Parathyroid adenoma (tissue), 2 donors: Measurements from ENCODE around the gene ENTPD6.

Experiments used
- H2AFZ ChIP-seq: fragments of 300-600 bp; sonication (generic); one replicate; pipeline ENCODE4 v1.7.0; 2017; ENCODE audit warnings: antibody characterized with exemption, mild to moderate bottlenecking
- H3K27ac ChIP-seq: fragments of 300-600 bp; sonication (generic); one replicate; pipeline ENCODE4 v1.7.0; 2017
- H3K27me3 ChIP-seq: fragments of 300-600 bp; sonication (generic); one replicate; pipeline ENCODE4 v1.7.0; 2017; ENCODE audit warnings: low read length; ENCODE audit not compliant: control insufficient read depth, insufficient read depth
- H3K36me3 ChIP-seq: fragments of 300-600 bp; sonication (generic); one replicate; pipeline ENCODE4 v1.7.0; 2017; ENCODE audit warnings: low read length; ENCODE audit not compliant: control insufficient read depth, insufficient read depth
- H3K4me1 ChIP-seq: fragments of 300-600 bp; sonication (generic); one replicate; pipeline ENCODE4 v1.7.0; 2017; ENCODE audit warnings: control low read depth
- H3K4me2 ChIP-seq: fragments of 300-600 bp; sonication (generic); one replicate; pipeline ENCODE4 v1.7.0; 2017; ENCODE audit warnings: low read length
- H3K4me3 ChIP-seq: fragments of 300-600 bp; sonication (generic); one replicate; pipeline ENCODE4 v1.7.0; 2017; ENCODE audit warnings: low read depth, low read length
- H3K79me2 ChIP-seq: fragments of 300-600 bp; sonication (generic); one replicate; pipeline ENCODE4 v1.7.0; 2017; ENCODE audit warnings: control low read depth
- H3K9ac ChIP-seq: fragments of 300-600 bp; sonication (generic); one replicate; pipeline ENCODE4 v1.7.0; 2017; ENCODE audit warnings: mild to moderate bottlenecking
- H3K9me3 ChIP-seq: fragments of 300-600 bp; sonication (generic); one replicate; pipeline ENCODE4 v1.7.0; 2017; ENCODE audit warnings: low read length; ENCODE audit not compliant: control insufficient read depth
- TF ChIP-seq, protein P1 (sequence below): fragments of 300-600 bp; sonication (generic); IDR thresholded peaks from one replicate; pipeline ENCODE4 v1.7.0; 2017; ENCODE audit warnings: antibody characterized with exemption, mild to moderate bottlenecking
- donor health status: primary hyperparathyroidism.

Gene ENTPD6

DNA sequence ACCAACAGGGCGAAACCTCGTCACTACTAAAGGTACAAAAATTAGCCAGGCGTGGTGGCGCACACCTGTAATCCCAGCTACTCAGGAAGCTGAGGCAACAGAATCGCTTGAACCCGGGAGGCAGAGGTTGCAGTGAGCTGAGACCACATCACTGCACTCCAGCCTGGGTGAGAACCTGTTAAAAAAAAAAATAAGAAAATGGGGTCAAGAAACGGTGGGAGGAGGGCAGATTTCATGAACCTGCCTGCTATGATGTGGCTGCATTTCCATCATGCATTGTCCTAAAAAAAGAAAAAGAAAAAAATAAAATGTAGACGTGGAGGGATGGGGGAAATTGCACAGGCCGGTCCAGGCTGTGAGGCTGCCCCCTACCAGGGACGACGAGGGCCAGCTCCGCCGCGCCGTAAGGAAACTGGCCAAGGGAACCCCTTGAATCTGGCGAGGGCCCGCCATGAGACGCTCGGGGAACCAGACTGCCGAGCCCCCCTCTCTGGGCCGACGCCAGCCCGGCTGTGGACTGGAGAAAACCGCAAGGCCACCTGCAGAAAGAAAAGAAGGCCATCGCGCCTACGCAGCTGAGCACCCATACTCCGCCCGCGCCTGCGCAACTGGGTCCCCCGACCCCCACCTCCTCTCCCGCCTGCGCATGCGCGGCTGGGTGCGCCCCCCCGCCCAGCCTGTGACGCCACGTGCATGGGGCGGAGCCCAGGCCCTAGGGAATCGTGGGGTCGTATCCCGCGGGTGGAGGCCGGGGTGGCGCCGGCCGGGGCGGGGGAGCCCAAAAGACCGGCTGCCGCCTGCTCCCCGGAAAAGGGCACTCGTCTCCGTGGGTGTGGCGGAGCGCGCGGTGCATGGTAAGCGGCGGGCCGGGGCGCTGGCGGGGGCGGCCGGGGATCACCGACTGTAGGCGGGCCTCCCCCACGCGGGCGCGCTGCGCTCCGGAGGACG is at the start of gene ENTPD6:
Gene ENTPD6, plus strand, starts transcription at position 699 of the 948 bp plus-strand sequence. CDS start 10,825 bp downstream, outside the sequence.
- Histone ChIP-seq H3K79me2 (peaks cover 34% of the 10 kb centered on the region), H3K4me3 (peak within 1 kb of the TSS; percentile 71), H2AFZ (peak within 1 kb of the TSS; percentile 89), H3K36me3 (no peaks in the 10 kb centered on the region), H3K27ac (peak within 1 kb of the TSS; percentile 65), H3K9ac (peak within 1 kb of the TSS; percentile 28), H3K4me2 (peak within 1 kb of the TSS; percentile 96), H3K9me3 (no peaks in the 10 kb centered on the region), H3K27me3 (no peaks in the 10 kb centered on the region), H3K4me1 (peaks cover 15% of the 10 kb centered on the region)
- TF ChIP-seq, protein P1, sequence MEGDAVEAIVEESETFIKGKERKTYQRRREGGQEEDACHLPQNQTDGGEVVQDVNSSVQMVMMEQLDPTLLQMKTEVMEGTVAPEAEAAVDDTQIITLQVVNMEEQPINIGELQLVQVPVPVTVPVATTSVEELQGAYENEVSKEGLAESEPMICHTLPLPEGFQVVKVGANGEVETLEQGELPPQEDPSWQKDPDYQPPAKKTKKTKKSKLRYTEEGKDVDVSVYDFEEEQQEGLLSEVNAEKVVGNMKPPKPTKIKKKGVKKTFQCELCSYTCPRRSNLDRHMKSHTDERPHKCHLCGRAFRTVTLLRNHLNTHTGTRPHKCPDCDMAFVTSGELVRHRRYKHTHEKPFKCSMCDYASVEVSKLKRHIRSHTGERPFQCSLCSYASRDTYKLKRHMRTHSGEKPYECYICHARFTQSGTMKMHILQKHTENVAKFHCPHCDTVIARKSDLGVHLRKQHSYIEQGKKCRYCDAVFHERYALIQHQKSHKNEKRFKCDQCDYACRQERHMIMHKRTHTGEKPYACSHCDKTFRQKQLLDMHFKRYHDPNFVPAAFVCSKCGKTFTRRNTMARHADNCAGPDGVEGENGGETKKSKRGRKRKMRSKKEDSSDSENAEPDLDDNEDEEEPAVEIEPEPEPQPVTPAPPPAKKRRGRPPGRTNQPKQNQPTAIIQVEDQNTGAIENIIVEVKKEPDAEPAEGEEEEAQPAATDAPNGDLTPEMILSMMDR, result no peak

DNA sequence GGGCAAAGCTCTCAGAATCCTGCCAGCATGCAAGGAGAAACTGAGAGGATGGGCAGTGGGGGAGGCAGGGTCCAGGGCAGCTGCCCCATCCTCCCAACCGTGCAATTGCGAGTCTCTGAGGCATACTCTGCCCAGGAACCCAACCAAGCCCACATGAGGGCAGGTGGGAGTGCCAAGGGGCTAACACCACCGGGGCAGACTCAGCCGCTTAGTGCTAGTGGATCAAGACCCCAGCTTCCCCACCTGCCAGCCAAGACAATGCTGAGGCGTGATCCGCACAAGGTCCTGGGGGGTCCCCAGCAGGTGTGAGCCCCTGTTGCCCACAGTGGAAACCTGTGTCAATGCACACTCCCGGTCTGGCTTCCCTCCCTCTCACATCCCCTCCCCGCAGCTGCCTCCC is 48.5 kb upstream of the ENTPD6 start:
- Histone ChIP-seq H3K9me3 (no peaks in the 10 kb centered on the region), H3K27me3 (no peaks in the 10 kb centered on the region), H3K27ac (no peak overlapping the region), H3K36me3 (no peaks in the 10 kb centered on the region), H3K4me2 (no peak overlapping the region), H3K4me1 (peaks cover 3% of the 10 kb centered on the region), H3K9ac (no peak overlapping the region), H2AFZ (no peak overlapping the region), H3K79me2 (no peaks in the 10 kb centered on the region), H3K4me3 (no peak overlapping the region)
- TF ChIP-seq, protein P1, result no peak

DNA sequence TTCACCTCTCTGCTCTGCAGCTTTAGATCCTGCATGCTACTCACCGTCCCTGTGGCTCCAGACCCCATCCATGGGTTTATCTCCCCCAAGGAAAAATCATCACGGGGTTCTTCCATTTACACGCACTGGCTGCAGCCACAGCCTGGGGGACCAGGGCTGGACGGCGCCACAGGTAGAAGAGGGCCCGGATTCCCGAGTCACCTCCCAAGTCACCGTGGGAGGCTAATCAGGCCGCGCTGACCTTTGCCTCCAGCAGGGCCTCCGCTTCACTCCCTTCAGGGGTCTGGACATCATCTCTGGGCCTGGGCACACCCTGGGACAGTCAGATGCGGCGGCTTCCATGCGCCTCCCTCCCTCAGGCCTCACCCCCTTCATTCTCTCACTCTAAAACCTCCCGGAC is 47.8 kb upstream of the ENTPD6 start:
- Histone ChIP-seq H3K4me2 (no peak overlapping the region), H3K9me3 (no peaks in the 10 kb centered on the region), H3K27ac (no peak overlapping the region), H3K79me2 (no peaks in the 10 kb centered on the region), H3K36me3 (no peaks in the 10 kb centered on the region), H3K4me1 (peaks cover 3% of the 10 kb centered on the region), H2AFZ (peak overlapping the region; percentile 93), H3K4me3 (no peak overlapping the region), H3K9ac (no peak overlapping the region), H3K27me3 (no peaks in the 10 kb centered on the region)
- TF ChIP-seq, protein P1, result no peak

DNA sequence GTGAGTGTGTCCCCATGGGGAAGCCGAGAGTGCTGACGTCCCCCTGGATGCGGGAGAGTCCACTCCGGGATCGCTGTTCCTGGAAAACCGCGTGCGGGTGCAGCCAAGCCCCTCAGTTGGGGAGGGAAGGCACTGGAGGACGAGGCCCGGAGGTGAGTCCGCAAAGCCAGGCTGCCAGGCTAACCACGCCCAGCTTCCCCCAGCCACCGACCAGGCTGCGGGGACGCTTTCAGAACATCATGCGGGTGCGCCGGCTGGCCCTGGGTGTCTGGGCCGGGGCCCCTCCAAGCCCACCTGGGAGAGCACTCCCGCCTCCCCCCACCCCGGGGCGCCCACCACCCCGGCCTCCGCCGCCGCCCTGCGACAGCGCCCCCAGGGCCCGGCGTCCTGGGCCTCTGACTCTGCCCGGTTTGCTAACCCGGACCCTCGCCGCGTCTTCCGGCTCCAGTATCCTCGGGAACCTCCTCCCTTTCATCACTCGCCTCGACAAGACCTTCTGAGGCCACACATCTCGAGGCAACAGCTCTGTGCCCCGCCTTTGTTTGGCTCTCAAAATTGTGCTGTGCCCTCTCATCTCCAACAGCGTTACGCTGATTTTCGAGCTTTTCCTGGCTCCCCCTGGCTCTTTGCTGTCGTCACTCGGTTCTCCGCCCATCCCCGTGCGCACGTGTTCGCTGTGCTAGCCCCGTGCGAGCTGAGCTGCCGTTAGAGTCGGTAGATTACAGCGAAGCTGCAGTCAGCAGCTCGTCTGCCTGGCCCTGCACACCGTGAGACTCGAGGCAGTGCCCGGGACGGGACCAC is 47.1 kb upstream of the ENTPD6 start:
- Histone ChIP-seq H2AFZ (peak overlapping the region; percentile 93), H3K27me3 (no peaks in the 10 kb centered on the region), H3K79me2 (no peaks in the 10 kb centered on the region), H3K27ac (no peak overlapping the region), H3K9me3 (no peaks in the 10 kb centered on the region), H3K36me3 (no peaks in the 10 kb centered on the region), H3K4me1 (peaks cover 3% of the 10 kb centered on the region), H3K4me3 (peak overlapping the region; percentile 44), H3K9ac (no peak overlapping the region), H3K4me2 (peak overlapping the region; percentile 81)
- TF ChIP-seq, protein P1, result no peak
